GM21360 (cell line): ENCODE data around the gene RPS23.

Experiments
- ATAC-seq: cut with Tn5 transposase; IDR thresholded peaks from one replicate; pipeline ENCODE4 v1.9.1; 2021; ENCODE audit warnings: mild to moderate bottlenecking, moderate library complexity; ENCODE audit not compliant: unreplicated experiment

RPS23 gene

GRCh38 chr5:82246960-82247574 is 31.1 kb downstream of the RPS23 start:
- ATAC-seq = no peak

GRCh38 chr5:82244854-82245635 is 33.1 kb downstream of the RPS23 start:
- ATAC-seq = no peak

- no peak for ATAC-seq
Observed at GRCh38 chr5:82244151-82244550, 34.0 kb downstream of the RPS23 start.

GRCh38 chr5:82234885-82235284 is 43.3 kb downstream of the RPS23 start:
- no peak for ATAC-seq

GRCh38 chr5:82225525-82226172 is 52.5 kb downstream of the RPS23 start:
- ATAC-seq = peak; percentile 87
